Ascending aorta (tissue), 2 donors: ENCODE measurements around the gene HSPA6. TPM values are rescaled to one million over a fixed set of nuclear protein-coding genes. Genes with fewer than 3 reads are reported as not detected.
"Not testable (repeated sequence)": the region's sequence is repeated elsewhere in the genome, so short reads cannot be mapped to it uniquely, and the experiment has no call there.

Source experiments
- DNase-seq, 2 donors: peaks; one replicate each; pipeline ENCODE4 v3.0.0-alpha.2; 2019; ENCODE audit warnings: low spot score in 2 of 2
- H3K27ac ChIP-seq, 2 donors: fragments of 200-600 bp; sonication (generic); one replicate each; pipeline ENCODE4 v1.5.1; 2016 to 2017; ENCODE audit warnings: mild to moderate bottlenecking in 1 of 2
- H3K27me3 ChIP-seq: fragments of 200-600 bp; sonication (generic); one replicate; pipeline ENCODE4 v1.5.1; 2017
- H3K36me3 ChIP-seq, 2 donors: fragments of 200-600 bp; sonication (generic); one replicate each; pipeline ENCODE4 v1.5.1; 2016
- H3K4me1 ChIP-seq, 2 donors: fragments of 200-600 bp; sonication (generic); one replicate each; pipeline ENCODE4 v1.5.1; 2016 to 2017; ENCODE audit warnings: mild to moderate bottlenecking in 1 of 2
- H3K4me3 ChIP-seq, 2 donors: fragments of 200-600 bp; sonication (generic); one replicate each; pipeline ENCODE4 v1.5.1; 2016 to 2017; ENCODE audit warnings: mild to moderate bottlenecking in 1 of 2
- H3K9me3 ChIP-seq, 2 donors: fragments of 200-600 bp; sonication (generic); one replicate each; pipeline ENCODE4 v1.5.1; 2016
- CTCF ChIP-seq, 3 experiments: fragments of 200-600 bp in 2 of 3; fragments of 450-650 bp in 1 of 3; sonication (generic) in 2 of 3; IDR thresholded peaks; one replicate each; pipeline ENCODE4 v1.5.1; 2016 to 2019; ENCODE audit warnings: antibody characterized with exemption in 3 of 3, mild to moderate bottlenecking in 1 of 3, moderate library complexity in 1 of 3
- intact Hi-C: fragments of 100-400 bp; cut with DNase I; formaldehyde crosslinking; loops from one replicate; pipeline ENCODE4 v1.15.1; 2023
- total RNA-seq: library from RNA; depleted of rRNA; stranded (reverse); fragments of >200 nt; gene quantifications from one replicate; pipeline ENCODE4 v1.1.0, GENCODE V29; 2016

The HSPA6 gene
- total RNA-seq, 1 donor from 2014 or later, result 1.9 TPM

GRCh38 chr1:161506336-161507223 lies 17.8 kb upstream of the HSPA6 start:
- DNase-seq, result no peak
- H3K36me3 ChIP-seq, result no peaks in the 10 kb centered on the region
- no peaks in the 10 kb centered on the region for H3K9me3 ChIP-seq
- no peak for TF ChIP-seq CTCF (IDR thresholded peaks at IDR 0.05)
- peak overlapping the region in 1 of 2 donors; percentile 42 for H3K4me3 ChIP-seq
- intact Hi-C loops, result no loop called here
- H3K27me3 ChIP-seq, result no peaks in the 10 kb centered on the region
- no peaks in the 10 kb centered on the region for H3K4me1 ChIP-seq
- H3K27ac ChIP-seq, result no peak overlapping the region

- Histone ChIP-seq H3K4me3 (no peak overlapping the region), H3K27me3 (no peaks in the 10 kb centered on the region), H3K27ac (no peak overlapping the region), H3K36me3 (no peaks in the 10 kb centered on the region), H3K9me3 (no peaks in the 10 kb centered on the region), H3K4me1 (peaks cover 0 to 11% of the 10 kb centered on the region in 2 donors)
- no peak for TF ChIP-seq CTCF (IDR thresholded peaks at IDR 0.05)
- intact Hi-C loops, result no loop called here
- DNase-seq, result no peak
Measured at GRCh38 chr1:161510477-161510876, 13.9 kb upstream of the HSPA6 start.

GRCh38 chr1:161511018-161511755 lies 13.2 kb upstream of the HSPA6 start:
- Histone ChIP-seq H3K9me3 (no peaks in the 10 kb centered on the region), H3K27ac (no peak overlapping the region), H3K36me3 (no peaks in the 10 kb centered on the region), H3K27me3 (no peaks in the 10 kb centered on the region), H3K4me3 (no peak overlapping the region), H3K4me1 (peaks cover 0 to 11% of the 10 kb centered on the region in 2 donors)
- DNase-seq, result no peak
- intact Hi-C loops, result no loop called here
- no peak for TF ChIP-seq CTCF (IDR thresholded peaks at IDR 0.05)

GRCh38 chr1:161511756-161512060 lies 12.6 kb upstream of the HSPA6 start:
- no peak for TF ChIP-seq CTCF (IDR thresholded peaks at IDR 0.05)
- H3K27ac ChIP-seq, result no peak overlapping the region

GRCh38 chr1:161512636-161513447 lies 11.5 kb upstream of the HSPA6 start:
- H3K27ac ChIP-seq, result peak overlapping the region; percentile 24 to 71
- H3K9me3 ChIP-seq, intact Hi-C loops: not testable (repeated sequence)

More at GRCh38 chr1:161511756-161512060, 12.6 kb upstream of the HSPA6 start:
- no peak for DNase-seq
- Histone ChIP-seq H3K36me3 (no peaks in the 10 kb centered on the region), H3K4me3 (no peak overlapping the region), H3K9me3 (no peaks in the 10 kb centered on the region), H3K4me1 (peaks cover 0 to 11% of the 10 kb centered on the region in 2 donors), H3K27me3 (no peaks in the 10 kb centered on the region)
- intact Hi-C loops, result no loop called here

GRCh38 chr1:161513448-161513780 lies 10.9 kb upstream of the HSPA6 start:
- H3K27ac ChIP-seq, result peak overlapping the region; percentile 59 to 71
- H3K4me3 ChIP-seq, intact Hi-C loops, H3K27me3 ChIP-seq, H3K36me3 ChIP-seq, DNase-seq, H3K9me3 ChIP-seq: not testable (repeated sequence)
- peaks cover 0 to 11% of the 10 kb centered on the region in 2 donors for H3K4me1 ChIP-seq

More at GRCh38 chr1:161512636-161513447, 11.5 kb upstream of the HSPA6 start:
- not testable (repeated sequence) for H3K27me3 ChIP-seq, H3K4me3 ChIP-seq, DNase-seq, H3K36me3 ChIP-seq
- H3K4me1 ChIP-seq, result peaks cover 0 to 11% of the 10 kb centered on the region in 2 donors

GRCh38 chr1:161513953-161514352 lies 10.4 kb upstream of the HSPA6 start:
- H3K9me3 ChIP-seq, intact Hi-C loops, DNase-seq, H3K36me3 ChIP-seq, H3K27me3 ChIP-seq, H3K4me3 ChIP-seq: not testable (repeated sequence)
- peak overlapping the region; percentile 59 to 71 for H3K27ac ChIP-seq
- peaks cover 0 to 11% of the 10 kb centered on the region in 2 donors for H3K4me1 ChIP-seq

GRCh38 chr1:161523041-161523816 lies 1.1 kb upstream of the HSPA6 start:
- peak overlapping the region; percentile 87 to 91 for H3K27ac ChIP-seq
- not testable (repeated sequence) for H3K36me3 ChIP-seq, H3K27me3 ChIP-seq, H3K4me1 ChIP-seq, H3K4me3 ChIP-seq, H3K9me3 ChIP-seq, DNase-seq
- intact Hi-C loops, result loop anchor here (2.0 to 5.0 kb wide), 2 partner anchors 90 to 121 kb away; no protein-coding TSS in a partner anchor
